ENCODE results near the gene SPAM1. TPM values are rescaled to one million over a fixed set of nuclear protein-coding genes. Genes with fewer than 3 reads are reported as not detected.

Gene SPAM1
- total RNA-seq, 1 donor from 2014 or later, result not detected

- Histone ChIP-seq H3K27me3 (no peaks in the 10 kb centered on the region), H3K79me2 (ENCODE audit: low read depth) (no peaks in the 10 kb centered on the region), H3K4me3 (no peak overlapping the region), H3F3A (ENCODE audit: low read depth) (peaks cover 7% of the 10 kb centered on the region), H4K20me1 (ENCODE audit: low read depth) (no peaks in the 10 kb centered on the region), H3K9ac (no peak overlapping the region), H3K27ac (no peak overlapping the region), H3K36me3 (no peaks in the 10 kb centered on the region), H3K4me1 (peaks cover 35% of the 10 kb centered on the region), H2AFZ (replicated peaks) (no peak overlapping the region), H3K4me2 (peak overlapping the region; percentile 7), H3K9me3 (ENCODE audit: low read depth) (no peaks in the 10 kb centered on the region)
- Mint-ChIP-seq H3K27ac (no peak overlapping the region), H3K36me3 (no peaks in the 10 kb centered on the region), H3K9me3 (no peaks in the 10 kb centered on the region), H3K4me1 (peaks cover 21% of the 10 kb centered on the region), H3K27me3 (ENCODE audit: insufficient read depth, low read depth) (peaks cover 2% of the 10 kb centered on the region), H3K4me3 (no peak overlapping the region)
- peak; percentile 37 for DNase-seq (ENCODE audit: low spot score)
- TF ChIP-seq EZH2 (IDR thresholded peaks at IDR 0.05), result no peak
- TF ChIP-seq EZH2phosphoT487 (IDR thresholded peaks at IDR 0.05), result no peak
- no peak for TF ChIP-seq CTCF (IDR thresholded peaks at IDR 0.05)
Measured at GRCh38 chr7:123944395-123944794, 19.4 kb downstream of the SPAM1 start.

- no peaks in the 10 kb centered on the region for H3K9me3 Mint-ChIP-seq
- Histone ChIP-seq H3K27ac (no peak overlapping the region), H3K4me3 (no peak overlapping the region), H3K4me2 (peak overlapping the region; percentile 14), H3K27me3 (no peaks in the 10 kb centered on the region), H3K9ac (no peak overlapping the region), H2AFZ (replicated peaks) (no peak overlapping the region), H3K4me1 (peaks cover 35% of the 10 kb centered on the region), H3K36me3 (no peaks in the 10 kb centered on the region), H3F3A (ENCODE audit: low read depth) (peaks cover 7% of the 10 kb centered on the region), H4K20me1 (ENCODE audit: low read depth) (no peaks in the 10 kb centered on the region), H3K79me2 (ENCODE audit: low read depth) (no peaks in the 10 kb centered on the region), H3K9me3 (ENCODE audit: low read depth) (no peaks in the 10 kb centered on the region)
- H3K4me1 Mint-ChIP-seq, result peaks cover 21% of the 10 kb centered on the region
- H3K4me3 Mint-ChIP-seq, result no peak overlapping the region
- no peak for TF ChIP-seq EZH2 (IDR thresholded peaks at IDR 0.05)
- no peak for TF ChIP-seq EZH2phosphoT487 (IDR thresholded peaks at IDR 0.05)
- no peak for TF ChIP-seq CTCF (IDR thresholded peaks at IDR 0.05)
- DNase-seq (ENCODE audit: low spot score), result no peak
- peaks cover 2% of the 10 kb centered on the region for H3K27me3 Mint-ChIP-seq (ENCODE audit: insufficient read depth, low read depth)
- H3K36me3 Mint-ChIP-seq, result no peaks in the 10 kb centered on the region
- peak overlapping the region; percentile 64 for H3K27ac Mint-ChIP-seq
Measured at GRCh38 chr7:123945938-123946337, 20.9 kb downstream of the SPAM1 start.

GRCh38 chr7:123948136-123948535 is 23.1 kb downstream of the SPAM1 start:
- Histone ChIP-seq H3K27ac (no peak overlapping the region), H3K4me1 (peaks cover 33% of the 10 kb centered on the region), H3F3A (ENCODE audit: low read depth) (peaks cover 7% of the 10 kb centered on the region), H3K36me3 (no peaks in the 10 kb centered on the region), H3K9me3 (ENCODE audit: low read depth) (no peaks in the 10 kb centered on the region), H3K4me2 (no peak overlapping the region), H3K79me2 (ENCODE audit: low read depth) (no peaks in the 10 kb centered on the region), H3K9ac (no peak overlapping the region), H4K20me1 (ENCODE audit: low read depth) (no peaks in the 10 kb centered on the region), H2AFZ (replicated peaks) (no peak overlapping the region), H3K27me3 (no peaks in the 10 kb centered on the region), H3K4me3 (no peak overlapping the region)
- no peak for DNase-seq (ENCODE audit: low spot score)
- no peaks in the 10 kb centered on the region for H3K27me3 Mint-ChIP-seq (ENCODE audit: insufficient read depth, low read depth)
- peaks cover 20% of the 10 kb centered on the region for H3K4me1 Mint-ChIP-seq
- TF ChIP-seq EZH2phosphoT487 (IDR thresholded peaks at IDR 0.05) (no peak), EZH2 (IDR thresholded peaks at IDR 0.05) (no peak), CTCF (IDR thresholded peaks at IDR 0.05) (no peak)
- H3K9me3 Mint-ChIP-seq, result no peaks in the 10 kb centered on the region
- H3K36me3 Mint-ChIP-seq, result no peaks in the 10 kb centered on the region
- no peak overlapping the region for H3K4me3 Mint-ChIP-seq
- H3K27ac Mint-ChIP-seq, result no peak overlapping the region
